Thymus (tissue), 11 donors: Measurements from ENCODE around the gene COL2A1. TPM values are rescaled to one million over a fixed set of nuclear protein-coding genes. Genes with fewer than 3 reads are reported as not detected.

Experiments used
- DNase-seq, 9 donors: peaks; one replicate each; pipeline ENCODE4 v3.0.0-alpha.2; 2013; ENCODE audit warnings: low spot score in 9 of 9, low read depth in 6 of 9, missing footprints in 1 of 9
- H3K27ac ChIP-seq, 2 donors: one replicate each; pipeline ENCODE4 v1.5.1; 2013; ENCODE audit warnings: control low read depth in 1 of 2, low read depth in 1 of 2, low read length in 1 of 2, mild to moderate bottlenecking in 1 of 2, moderate library complexity in 1 of 2
- H3K27me3 ChIP-seq, 2 donors: one replicate each; pipeline ENCODE4 v1.5.1; 2013; ENCODE audit warnings: low read length in 1 of 2; ENCODE audit not compliant: control insufficient read depth in 2 of 2, insufficient read depth in 1 of 2
- H3K36me3 ChIP-seq, 2 donors: one replicate each; pipeline ENCODE4 v1.5.1; 2013; ENCODE audit warnings: low read length in 1 of 2, mild to moderate bottlenecking in 1 of 2, moderate library complexity in 1 of 2; ENCODE audit not compliant: control insufficient read depth in 2 of 2, insufficient read depth in 2 of 2
- H3K4me1 ChIP-seq, 2 donors: one replicate each; pipeline ENCODE4 v1.5.1; 2013; ENCODE audit warnings: low read length in 2 of 2; ENCODE audit not compliant: control insufficient read depth in 2 of 2, insufficient read depth in 2 of 2
- H3K4me3 ChIP-seq, 2 donors: one replicate each; pipeline ENCODE4 v1.5.1; 2013; ENCODE audit warnings: low read length in 2 of 2, control low read depth in 1 of 2, mild to moderate bottlenecking in 1 of 2
- H3K9me3 ChIP-seq, 2 donors: one replicate each; pipeline ENCODE4 v1.5.1; 2013; ENCODE audit warnings: low read length in 1 of 2, mild to moderate bottlenecking in 1 of 2; ENCODE audit not compliant: control insufficient read depth in 2 of 2, insufficient read depth in 1 of 2
- WGBS: extraction: QIAGEN DNeasy Blood & Tissue Kit; methylation state at CpG from one replicate; pipeline ENCODE4 v1.1.7; 2013; 5-methylcytosine and 5-hydroxymethylcytosine counted together
- polyA plus RNA-seq: library from polyadenylated mRNA; stranded (reverse); fragments of 200-250 nt; gene quantifications from one replicate; pipeline ENCODE4 v1.2.3, GENCODE V29; 2013
- total RNA-seq: library from RNA; stranded (reverse); fragments of 120-200 nt; gene quantifications from one replicate; pipeline ENCODE4 v1.2.4, GENCODE V29; 2013
- donor health status: healthy.

Gene COL2A1
- total and polyA plus RNA-seq, 2 donors = 0.47 to 0.57 TPM

- Histone ChIP-seq H3K4me3 (no peak overlapping the region), H3K27me3 (peaks cover 0 to 3% of the 10 kb centered on the region in 2 donors), H3K4me1 (peaks cover 3 to 4% of the 10 kb centered on the region in 2 donors), H3K36me3 (no peaks in the 10 kb centered on the region), H3K27ac (no peak overlapping the region), H3K9me3 (peaks cover 0 to 9% of the 10 kb centered on the region in 2 donors)
- DNase-seq = no peak
- 95% methylated on average over 8 of the region's 8 CpGs for WGBS
Observed at GRCh38 chr12:47954058-47954457, 50.2 kb downstream of the COL2A1 start.

- H3K27me3 ChIP-seq = peaks cover 0 to 9% of the 10 kb centered on the region in 2 donors
- no peak for DNase-seq
- H3K4me3 ChIP-seq = no peak overlapping the region
- WGBS = 90% methylated on average over 8 of the region's 8 CpGs
- peaks cover 3 to 4% of the 10 kb centered on the region in 2 donors for H3K4me1 ChIP-seq
- no peaks in the 10 kb centered on the region for H3K9me3 ChIP-seq
- H3K36me3 ChIP-seq = no peaks in the 10 kb centered on the region
- H3K27ac ChIP-seq = no peak overlapping the region
Observed at GRCh38 chr12:47950856-47951468, 53.3 kb downstream of the COL2A1 start.

- Histone ChIP-seq H3K36me3 (no peaks in the 10 kb centered on the region), H3K4me1 (peaks cover 3 to 4% of the 10 kb centered on the region in 2 donors), H3K27ac (no peak overlapping the region), H3K9me3 (no peaks in the 10 kb centered on the region), H3K27me3 (peaks cover 0 to 14% of the 10 kb centered on the region in 2 donors), H3K4me3 (no peak overlapping the region)
- DNase-seq = peak in 5 of 9 donors; percentile 19 to 56 (median 41)
- WGBS = 74% methylated on average over 32 of the region's 32 CpGs
Observed at GRCh38 chr12:47949441-47950341, 54.6 kb downstream of the COL2A1 start.

GRCh38 chr12:47947341-47947740, 56.9 kb downstream of the COL2A1 start:
- no peak for DNase-seq
- peaks cover 0 to 9% of the 10 kb centered on the region in 2 donors for H3K9me3 ChIP-seq
- H3K36me3 ChIP-seq = no peaks in the 10 kb centered on the region
- H3K27ac ChIP-seq = no peak overlapping the region
- H3K4me3 ChIP-seq = no peak overlapping the region
- H3K27me3 ChIP-seq = peaks cover 0 to 29% of the 10 kb centered on the region in 2 donors
- no peaks in the 10 kb centered on the region for H3K4me1 ChIP-seq
- WGBS = 93% methylated on average over 12 of the region's 12 CpGs

- Histone ChIP-seq H3K36me3 (no peaks in the 10 kb centered on the region), H3K9me3 (peaks cover 0 to 10% of the 10 kb centered on the region in 2 donors), H3K4me1 (no peaks in the 10 kb centered on the region), H3K27ac (no peak overlapping the region), H3K4me3 (no peak overlapping the region), H3K27me3 (peaks cover 0 to 35% of the 10 kb centered on the region in 2 donors)
- WGBS = 61% methylated on average over 27 of the region's 27 CpGs
- no peak for DNase-seq
Observed at GRCh38 chr12:47946413-47947323, 57.6 kb downstream of the COL2A1 start.

GRCh38 chr12:47945341-47945728, 58.9 kb downstream of the COL2A1 start:
- peaks cover 0 to 38% of the 10 kb centered on the region in 2 donors for H3K27me3 ChIP-seq
- H3K27ac ChIP-seq = no peak overlapping the region
- no peaks in the 10 kb centered on the region for H3K36me3 ChIP-seq
- no peak for DNase-seq
- no peak overlapping the region for H3K4me3 ChIP-seq
- peaks cover 0 to 10% of the 10 kb centered on the region in 2 donors for H3K9me3 ChIP-seq
- H3K4me1 ChIP-seq = no peaks in the 10 kb centered on the region
- 85% methylated on average over 1 of the region's 1 CpG for WGBS

GRCh38 chr12:47944685-47945340, 59.5 kb downstream of the COL2A1 start:
- WGBS = 98% methylated on average over 6 of the region's 6 CpGs
- DNase-seq = no peak

GRCh38 chr12:47943623-47944340, 60.5 kb downstream of the COL2A1 start:
- WGBS = 86% methylated on average over 12 of the region's 12 CpGs
- no peak for DNase-seq
- Histone ChIP-seq H3K36me3 (no peaks in the 10 kb centered on the region), H3K27me3 (peaks cover 0 to 38% of the 10 kb centered on the region in 2 donors), H3K4me3 (no peak overlapping the region), H3K27ac (no peak overlapping the region), H3K4me1 (no peaks in the 10 kb centered on the region), H3K9me3 (peaks cover 0 to 10% of the 10 kb centered on the region in 2 donors)

More at GRCh38 chr12:47944685-47945340, 59.5 kb downstream of the COL2A1 start:
- Histone ChIP-seq H3K4me3 (no peak overlapping the region), H3K27ac (no peak overlapping the region), H3K4me1 (no peaks in the 10 kb centered on the region), H3K36me3 (no peaks in the 10 kb centered on the region), H3K9me3 (peaks cover 0 to 10% of the 10 kb centered on the region in 2 donors), H3K27me3 (peaks cover 0 to 38% of the 10 kb centered on the region in 2 donors)
